ENCODE measurements around the gene RAB10.
A peak's percentile ranks its signal among the peaks of the same experiment; 100 is the strongest.
"Not testable (repeated sequence)": the region's sequence is repeated elsewhere in the genome, so short reads cannot be mapped to it uniquely, and the experiment has no call there.

Gene RAB10

DNA sequence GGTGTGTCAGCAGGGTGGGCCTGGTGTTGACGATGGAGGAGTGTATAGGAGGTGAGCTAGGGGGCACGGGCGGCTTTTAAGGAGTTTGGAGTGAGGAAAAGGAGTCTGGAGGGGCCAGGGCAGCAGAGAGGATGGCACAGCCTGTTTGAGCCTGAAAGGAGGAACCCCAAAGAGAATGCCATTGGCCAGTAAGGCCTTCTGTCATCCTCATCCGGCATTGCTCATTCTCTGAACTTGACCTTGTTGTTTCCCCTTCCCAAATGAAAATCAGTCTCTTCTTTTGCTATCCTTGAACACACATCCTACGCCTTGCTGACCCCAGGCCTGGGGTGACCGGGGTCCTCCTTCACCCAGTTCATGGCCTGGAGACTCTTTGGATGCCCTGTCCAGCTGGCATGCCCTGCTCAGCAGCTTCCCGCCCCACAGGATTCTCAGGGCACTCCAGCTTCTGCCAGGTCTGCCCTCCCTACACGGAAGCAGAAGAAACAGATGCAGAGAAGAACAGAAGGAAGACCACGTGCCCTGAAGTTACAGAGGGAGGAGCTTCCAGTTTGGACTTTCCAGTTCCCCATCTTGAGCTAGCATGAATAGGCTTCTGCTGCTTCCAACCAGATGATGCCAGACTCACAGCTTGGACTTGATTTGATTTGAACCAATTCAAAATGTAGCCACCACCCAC lies 31.1 kb upstream of the RAB10 start:
- DNase-seq (ENCODE audit: low read depth in 1 of 2, low spot score in 1 of 2), result peak in 1 of 2 experiments; percentile 55
- TF ChIP-seq JUND (IDR thresholded peaks at IDR 0.05; ENCODE audit: low read depth), result no peak
- in situ Hi-C loops (cut with HindIII; ENCODE audit: low pct_unique_long_range_greater_than_20kb, low sequenced_read_pairs), result no loop called here

DNA sequence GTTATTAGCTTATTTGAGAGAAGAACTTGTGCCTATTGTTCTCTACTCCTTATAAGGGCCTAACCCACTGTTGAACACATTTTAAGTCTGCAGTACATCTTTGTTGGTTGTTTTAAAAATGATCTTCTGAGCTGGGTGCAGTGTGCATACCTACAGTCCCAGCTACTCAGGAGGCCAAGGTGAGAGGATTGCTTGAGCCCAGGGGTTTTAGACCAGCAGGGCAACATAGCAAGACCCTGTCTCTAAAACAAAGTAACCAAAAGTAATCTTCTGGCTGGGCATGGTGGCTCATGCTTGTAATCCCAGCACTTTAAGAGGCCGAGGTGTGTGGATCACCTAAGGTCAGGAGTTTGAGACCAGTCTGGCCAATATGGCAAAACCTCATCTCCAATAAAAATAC lies 25.8 kb upstream of the RAB10 start:
- DNase-seq (ENCODE audit: low read depth in 1 of 2, low spot score in 1 of 2), result no peak
- TF ChIP-seq JUND (IDR thresholded peaks at IDR 0.05; ENCODE audit: low read depth), result no peak
- in situ Hi-C loops (cut with HindIII; ENCODE audit: low pct_unique_long_range_greater_than_20kb, low sequenced_read_pairs), result no loop called here

DNA sequence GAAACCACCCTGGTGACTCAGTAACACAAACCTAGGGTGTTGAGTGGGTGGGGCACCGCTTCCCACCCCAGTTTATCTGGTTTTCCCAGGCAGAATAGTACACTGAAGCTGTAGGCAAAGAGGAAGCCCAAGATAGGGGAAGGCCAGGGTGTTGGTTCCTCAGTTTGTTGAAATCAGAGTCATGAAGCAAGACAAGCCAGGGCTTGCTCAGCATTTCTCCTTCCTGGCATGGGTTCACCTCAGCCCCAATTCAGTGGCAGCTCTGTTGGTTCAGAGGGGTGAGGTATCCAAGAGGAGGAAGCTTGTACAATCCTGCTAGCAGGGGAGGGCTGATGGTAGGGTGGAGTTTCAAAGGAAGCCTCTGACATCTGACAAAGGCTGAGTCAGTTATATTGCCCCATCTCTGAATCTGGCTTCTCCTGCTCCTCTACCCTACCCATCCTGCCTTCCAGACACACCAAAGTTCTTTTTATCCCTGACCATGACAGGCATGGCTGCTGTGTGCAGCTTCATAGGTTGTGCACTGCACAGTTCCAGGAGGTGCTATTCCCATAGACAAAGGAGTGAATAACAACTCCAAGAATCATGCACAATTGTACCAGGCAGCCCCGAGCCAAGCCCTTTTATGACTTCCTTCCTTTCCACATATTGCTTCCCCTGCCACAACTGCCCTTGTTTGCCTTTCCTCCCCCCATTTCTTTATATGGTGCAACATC lies 24.9 kb upstream of the RAB10 start:
- TF ChIP-seq JUND (IDR thresholded peaks at IDR 0.05; ENCODE audit: low read depth), result no peak
- DNase-seq (ENCODE audit: low read depth in 1 of 2, low spot score in 1 of 2), result no peak
- in situ Hi-C loops (cut with HindIII; ENCODE audit: low pct_unique_long_range_greater_than_20kb, low sequenced_read_pairs), result no loop called here

DNA sequence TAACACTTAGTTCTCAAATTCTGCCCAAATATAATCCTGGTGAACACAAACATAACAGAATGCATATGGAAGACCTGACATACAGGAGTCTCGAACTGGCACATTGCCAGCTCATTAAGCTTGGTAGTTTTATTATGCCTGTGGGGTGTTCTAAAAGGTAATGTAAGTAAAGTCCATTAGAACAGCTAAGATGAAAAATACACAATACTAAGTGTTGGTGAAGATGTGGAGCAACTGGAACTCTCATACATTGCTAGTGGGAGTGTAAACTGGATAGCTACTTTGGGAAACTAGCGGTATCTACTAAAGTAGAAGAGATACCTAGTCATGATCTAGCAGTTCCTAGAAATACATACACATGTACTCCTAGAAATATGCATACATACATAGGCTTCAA lies 24.3 kb upstream of the RAB10 start:
- in situ Hi-C loops (cut with HindIII; ENCODE audit: low pct_unique_long_range_greater_than_20kb, low sequenced_read_pairs), result no loop called here
- no peak for TF ChIP-seq JUND (IDR thresholded peaks at IDR 0.05; ENCODE audit: low read depth)
- no peak for DNase-seq (ENCODE audit: low read depth in 1 of 2, low spot score in 1 of 2)

DNA sequence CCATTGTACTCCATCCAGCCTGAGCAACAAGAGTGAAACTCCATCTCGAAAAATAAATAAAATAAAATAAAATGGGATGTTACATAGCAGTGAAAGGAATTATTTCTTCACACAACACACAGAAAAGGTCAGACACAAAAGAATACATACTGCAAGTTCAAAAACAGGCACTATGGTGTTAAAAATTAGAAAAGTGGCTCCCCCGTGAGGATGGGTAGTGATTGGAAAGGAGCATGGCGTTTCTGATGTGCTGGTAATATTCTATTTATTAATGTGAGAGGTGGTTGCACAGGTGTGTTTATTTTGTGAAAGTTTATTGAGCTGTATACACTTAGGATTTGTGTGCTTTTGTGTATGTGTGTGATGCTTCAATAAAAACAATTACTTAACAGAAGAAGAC lies 22.9 kb upstream of the RAB10 start:
- in situ Hi-C loops (cut with HindIII; ENCODE audit: low pct_unique_long_range_greater_than_20kb, low sequenced_read_pairs), result no loop called here
- no peak for TF ChIP-seq JUND (IDR thresholded peaks at IDR 0.05; ENCODE audit: low read depth)

DNA sequence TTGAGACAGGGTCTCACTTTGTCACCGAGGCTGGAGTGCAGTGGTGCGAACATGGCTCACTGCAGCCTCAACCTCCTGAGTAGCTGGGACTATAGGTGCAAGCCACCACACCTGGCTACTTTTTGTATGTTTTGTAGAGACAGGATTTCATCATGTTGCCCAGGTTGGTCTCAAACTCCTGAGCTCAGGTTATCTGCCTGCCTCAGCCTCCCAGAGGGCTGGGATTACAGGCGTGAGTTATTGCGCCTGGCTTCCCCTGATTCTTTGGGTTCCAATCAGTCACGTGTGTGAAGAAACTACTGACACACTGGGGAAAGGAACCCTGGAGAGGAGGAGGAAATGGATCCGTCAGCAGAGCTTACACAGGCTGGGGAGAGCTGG lies 22.3 kb upstream of the RAB10 start:
- no peak for TF ChIP-seq JUND (IDR thresholded peaks at IDR 0.05; ENCODE audit: low read depth)
- in situ Hi-C loops (cut with HindIII; ENCODE audit: low pct_unique_long_range_greater_than_20kb, low sequenced_read_pairs), result no loop called here
- no peak for DNase-seq (ENCODE audit: low read depth in 1 of 2, low spot score in 1 of 2)

More for the DNA sequence above, 22.9 kb upstream of the RAB10 start:
- no peak for DNase-seq (ENCODE audit: low read depth in 1 of 2, low spot score in 1 of 2)

GRCh38 chr2:26011990-26012856 lies 21.7 kb upstream of the RAB10 start:
- in situ Hi-C loops (cut with HindIII; ENCODE audit: low pct_unique_long_range_greater_than_20kb, low sequenced_read_pairs), result no loop called here
- peak; percentile 31 to 83 for DNase-seq (ENCODE audit: low read depth in 1 of 2, low spot score in 1 of 2)
- peak; percentile 48; the same call in 1 of the 2 replicates for TF ChIP-seq JUND (IDR thresholded peaks at IDR 0.05; ENCODE audit: low read depth)

- in situ Hi-C loops (cut with HindIII; ENCODE audit: low pct_unique_long_range_greater_than_20kb, low sequenced_read_pairs), result no loop called here
- DNase-seq (ENCODE audit: low read depth in 1 of 2, low spot score in 1 of 2), result peak in 1 of 2 experiments; percentile 43
- TF ChIP-seq JUND (IDR thresholded peaks at IDR 0.05; ENCODE audit: low read depth), result no peak
Observed at GRCh38 chr2:26013668-26014067, 20.2 kb upstream of the RAB10 start.

DNA sequence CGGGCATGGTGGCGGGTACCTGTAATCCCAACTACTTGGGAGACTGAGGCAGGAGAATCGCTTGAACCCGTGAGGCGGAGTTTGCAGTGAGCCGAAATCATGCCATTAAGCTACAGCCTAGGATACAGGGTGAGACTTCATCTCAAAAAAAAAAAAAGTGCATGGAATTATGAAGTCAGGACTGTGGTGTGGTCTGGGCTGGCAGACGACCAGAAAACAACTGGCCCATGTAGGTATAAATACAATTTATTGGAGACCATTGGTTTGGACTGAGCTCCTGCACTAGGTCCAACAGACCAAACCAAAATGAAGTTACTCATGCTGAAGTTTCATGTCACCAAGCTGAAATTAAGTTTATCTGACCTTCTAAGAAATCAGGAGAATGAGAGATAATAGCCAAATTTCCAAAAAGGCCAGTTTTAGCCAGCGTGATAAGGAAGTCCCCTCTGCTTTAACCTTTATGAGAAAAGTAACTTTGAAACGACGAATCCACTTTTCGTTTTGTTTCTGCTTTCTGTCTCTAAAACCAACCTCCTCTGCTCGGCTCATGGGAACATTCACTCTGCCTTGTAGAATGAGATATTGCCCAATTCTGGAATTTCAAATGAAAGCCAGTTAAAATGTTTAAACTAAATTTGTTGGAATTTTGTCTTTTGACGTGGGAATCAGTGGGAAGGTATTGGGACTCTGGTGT lies 17.7 kb upstream of the RAB10 start:
- no peak for TF ChIP-seq JUND (IDR thresholded peaks at IDR 0.05; ENCODE audit: low read depth)
- in situ Hi-C loops (cut with HindIII; ENCODE audit: low pct_unique_long_range_greater_than_20kb, low sequenced_read_pairs), result no loop called here
- no peak for DNase-seq (ENCODE audit: low read depth in 1 of 2, low spot score in 1 of 2)

DNA sequence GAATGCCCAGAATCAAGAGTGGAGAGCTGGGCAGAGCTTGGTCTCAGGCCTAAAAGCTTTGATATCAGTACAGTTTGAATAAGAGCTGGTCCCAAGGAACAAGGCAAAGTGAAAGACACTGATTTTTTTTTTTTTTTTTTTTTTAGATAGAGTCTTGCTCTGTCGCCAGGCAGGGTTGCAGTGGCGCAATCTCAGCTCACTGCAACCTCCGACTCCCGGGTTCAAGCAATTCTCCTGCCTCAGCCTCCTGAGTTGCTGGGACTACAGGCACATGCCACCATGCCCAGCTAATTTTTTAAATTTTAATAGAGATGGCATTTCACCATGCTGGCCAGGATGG lies 17.2 kb upstream of the RAB10 start:
- in situ Hi-C loops (cut with HindIII; ENCODE audit: low pct_unique_long_range_greater_than_20kb, low sequenced_read_pairs); DNase-seq (ENCODE audit: low read depth in 1 of 2, low spot score in 1 of 2): not testable (repeated sequence)

DNA sequence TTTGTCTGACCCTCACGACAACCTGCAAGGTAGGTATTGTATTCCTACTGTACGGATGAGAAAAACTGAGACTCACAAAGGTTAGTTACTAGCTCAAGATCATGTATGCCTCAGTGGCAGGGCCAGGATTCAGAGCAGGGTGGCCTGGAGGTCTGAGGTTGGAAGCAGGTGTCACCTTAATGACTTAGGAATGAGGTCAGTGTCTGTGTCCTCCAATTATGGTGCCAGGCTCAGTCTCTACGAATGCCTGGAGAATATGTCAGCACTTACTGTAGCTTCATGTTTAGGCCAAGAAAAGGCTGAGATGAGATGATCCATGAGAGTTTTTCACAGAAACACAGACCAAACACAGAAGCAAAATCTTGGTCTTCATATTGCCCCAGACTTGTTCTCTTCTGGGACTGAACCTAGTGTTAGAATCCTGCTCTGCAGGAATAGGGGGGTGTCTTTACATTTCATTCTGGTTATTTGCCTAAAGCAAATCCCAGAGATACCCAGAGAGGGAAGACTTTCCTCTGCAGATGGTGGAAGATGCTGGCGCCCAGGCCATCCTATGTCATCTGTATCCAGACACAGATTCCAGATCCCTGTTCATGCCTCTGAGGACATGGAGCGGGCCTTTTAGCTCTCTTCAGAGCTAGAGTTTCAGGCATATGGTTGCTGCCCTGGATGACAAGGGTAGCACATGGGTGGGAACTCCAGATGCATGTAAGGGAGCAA lies 16.3 kb upstream of the RAB10 start:
- TF ChIP-seq JUND (IDR thresholded peaks at IDR 0.05; ENCODE audit: low read depth), result no peak
- no peak for DNase-seq (ENCODE audit: low read depth in 1 of 2, low spot score in 1 of 2)
- in situ Hi-C loops (cut with HindIII; ENCODE audit: low pct_unique_long_range_greater_than_20kb, low sequenced_read_pairs), result no loop called here
